ENCODE results near the gene LARGE1. TPM values are rescaled to one million over a fixed set of nuclear protein-coding genes. Genes with fewer than 3 reads are reported as not detected.

LARGE1 gene
- total RNA-seq, 1 experiment from 2014 or later: 1.0 TPM

DNA sequence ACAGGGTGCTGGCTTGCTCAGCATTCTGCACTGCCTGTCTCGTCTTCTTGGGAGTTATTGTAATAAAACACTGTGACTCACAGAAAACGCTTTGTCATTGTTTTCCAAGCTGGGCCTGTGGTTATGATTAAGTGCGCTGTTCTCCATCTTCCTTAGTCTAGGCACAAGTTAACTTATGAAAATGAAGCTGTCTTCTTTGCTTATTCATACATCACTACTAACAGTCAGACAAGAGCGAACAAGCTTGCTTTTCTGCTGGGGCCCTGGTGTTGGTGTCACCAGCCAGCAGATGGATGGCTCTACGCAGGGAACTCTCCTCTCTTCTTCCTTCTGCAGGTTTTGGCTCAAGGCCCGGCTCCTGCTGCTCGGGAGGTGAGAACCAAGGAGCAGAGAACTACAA lies 482.0 kb downstream of the LARGE1 start:
- peak; percentile 89 for DNase-seq (ENCODE audit: low read depth)

DNA sequence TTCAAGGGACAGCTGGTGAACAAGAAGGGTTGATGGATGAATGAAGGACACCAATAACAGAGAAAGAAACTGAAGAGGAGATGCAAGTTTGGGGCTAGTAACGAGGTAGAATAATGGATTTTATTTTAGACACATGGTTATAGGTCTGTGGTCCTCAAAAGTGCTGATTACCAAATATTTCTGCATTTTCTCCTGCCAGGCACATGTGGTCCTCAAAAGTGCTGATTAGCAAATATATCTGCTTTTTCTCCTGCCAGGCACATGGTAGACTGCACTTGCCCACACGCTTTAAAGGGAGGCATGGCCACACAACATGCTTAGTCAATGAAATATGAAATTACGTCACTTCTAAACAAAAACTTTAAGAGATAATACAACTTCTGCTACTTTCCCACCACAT lies 489.0 kb downstream of the LARGE1 start:
- DNase-seq (ENCODE audit: low read depth): no peak

DNA sequence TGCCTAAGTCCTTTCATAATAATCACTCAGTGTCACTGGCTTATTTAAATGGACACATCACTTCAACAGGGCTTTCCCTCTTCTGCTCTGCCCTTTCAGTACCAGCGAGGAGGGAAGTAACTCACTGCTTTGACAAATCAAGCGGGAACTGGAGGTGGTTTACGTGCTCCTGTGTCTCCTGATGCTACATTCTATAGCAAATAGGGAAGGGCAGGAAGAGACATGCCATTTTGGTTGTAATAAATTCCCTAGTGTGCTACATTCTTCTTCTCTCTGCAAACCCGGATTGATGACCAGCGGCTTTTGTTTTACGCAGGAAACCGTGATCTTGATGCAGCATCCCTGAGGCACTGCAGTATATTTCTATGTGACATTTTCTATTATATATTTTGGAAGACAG lies 491.0 kb downstream of the LARGE1 start:
- DNase-seq (ENCODE audit: low read depth): no peak

DNA sequence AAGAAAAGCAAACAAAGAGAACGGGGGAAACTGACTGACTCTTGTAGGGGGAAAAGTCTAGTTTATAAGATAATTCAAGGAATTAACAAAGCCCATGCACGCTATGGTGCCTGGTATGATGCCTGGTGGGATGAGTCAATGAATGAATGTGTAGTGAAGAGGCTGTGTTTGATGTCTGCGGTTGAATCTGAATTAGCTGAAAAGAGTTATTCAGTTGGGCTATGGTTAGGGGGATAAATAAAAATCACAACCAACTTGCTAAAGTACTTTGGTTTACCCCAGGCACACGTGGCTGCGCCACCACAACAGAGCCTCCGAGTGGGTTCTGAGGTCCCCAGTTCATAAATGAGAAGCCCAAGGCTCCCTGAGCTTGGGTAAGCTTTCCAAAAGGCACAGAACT lies 492.8 kb downstream of the LARGE1 start:
- peak; percentile 7 for DNase-seq (ENCODE audit: low read depth)

DNA sequence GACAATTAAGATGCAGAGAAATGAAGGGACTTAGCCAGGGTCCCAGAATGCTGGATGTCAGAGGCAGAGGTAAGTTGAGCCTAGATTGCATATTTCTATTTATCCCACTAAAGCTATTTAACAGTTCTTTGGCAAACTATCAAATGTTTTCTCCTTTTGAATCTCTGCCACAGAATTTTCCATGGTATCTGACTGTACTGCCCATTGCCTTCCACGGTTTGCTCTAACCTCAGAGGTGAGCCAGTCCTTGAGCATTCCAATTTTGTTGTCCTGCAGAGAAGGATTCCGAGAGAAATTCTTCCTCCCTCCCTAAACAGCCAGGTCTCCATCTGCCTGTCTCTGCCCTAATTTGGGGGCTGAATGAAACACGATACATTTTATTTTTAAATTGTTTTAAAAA lies 493.8 kb downstream of the LARGE1 start:
- no peak for DNase-seq (ENCODE audit: low read depth)

DNA sequence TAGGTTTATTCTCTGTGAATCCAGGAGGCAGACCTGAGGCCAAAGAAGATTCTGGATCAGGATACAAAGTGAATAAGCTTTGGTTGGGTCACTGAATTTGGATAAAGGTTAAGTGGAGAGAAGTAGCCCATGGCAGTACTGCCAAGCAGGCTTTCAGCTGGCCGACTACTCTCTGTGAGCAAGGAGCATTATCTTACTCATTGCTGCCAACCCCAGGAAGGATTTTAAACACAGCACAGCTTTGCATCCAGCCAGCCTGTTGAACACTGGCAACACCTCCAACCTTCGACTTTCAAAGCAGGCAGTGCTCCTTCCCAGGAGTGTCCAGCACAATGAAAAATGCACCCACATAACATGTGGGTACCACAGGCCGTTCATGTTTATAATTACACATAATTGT lies 498.4 kb downstream of the LARGE1 start:
- DNase-seq (ENCODE audit: low read depth): no peak

DNA sequence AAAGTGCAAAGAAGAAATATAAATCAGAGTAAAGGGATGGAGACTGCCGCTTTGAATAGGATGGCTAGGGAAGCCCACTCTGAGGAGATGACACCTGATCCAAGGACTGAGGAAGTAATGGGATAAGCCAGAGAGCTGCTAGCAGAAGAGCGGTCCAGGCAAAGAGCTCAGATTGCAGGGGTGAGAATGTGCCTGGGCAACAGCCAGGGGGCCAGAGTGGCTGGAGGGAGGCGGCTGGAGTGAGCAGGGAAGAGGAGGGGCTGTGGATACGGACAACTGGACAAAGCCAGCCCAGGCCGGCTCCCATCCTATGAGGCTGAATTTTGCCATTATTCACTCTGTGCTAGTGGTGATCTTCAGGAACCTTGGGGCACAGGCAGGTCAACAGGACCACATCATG lies 501.8 kb downstream of the LARGE1 start:
- DNase-seq (ENCODE audit: low read depth): no peak

DNA sequence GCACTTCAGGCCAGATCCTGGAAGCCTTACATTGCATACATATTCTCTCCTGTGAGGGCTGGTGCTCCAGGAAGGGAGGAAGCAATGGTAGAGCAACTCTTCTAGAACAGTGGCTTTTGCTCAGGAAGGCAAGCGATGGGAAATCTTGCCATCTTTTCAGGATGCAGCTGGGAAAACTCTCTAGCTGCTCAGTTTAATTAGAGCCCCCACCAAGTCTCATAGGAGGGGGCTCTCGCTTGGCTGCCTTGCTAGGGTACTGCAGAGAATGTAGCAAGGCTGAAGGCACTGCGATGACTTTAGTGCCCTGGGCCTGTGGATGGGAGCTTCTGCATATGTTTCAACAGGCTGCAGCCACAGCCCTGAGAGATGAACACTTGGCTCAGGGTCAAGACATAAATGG lies 504.9 kb downstream of the LARGE1 start:
- DNase-seq (ENCODE audit: low read depth): no peak

DNA sequence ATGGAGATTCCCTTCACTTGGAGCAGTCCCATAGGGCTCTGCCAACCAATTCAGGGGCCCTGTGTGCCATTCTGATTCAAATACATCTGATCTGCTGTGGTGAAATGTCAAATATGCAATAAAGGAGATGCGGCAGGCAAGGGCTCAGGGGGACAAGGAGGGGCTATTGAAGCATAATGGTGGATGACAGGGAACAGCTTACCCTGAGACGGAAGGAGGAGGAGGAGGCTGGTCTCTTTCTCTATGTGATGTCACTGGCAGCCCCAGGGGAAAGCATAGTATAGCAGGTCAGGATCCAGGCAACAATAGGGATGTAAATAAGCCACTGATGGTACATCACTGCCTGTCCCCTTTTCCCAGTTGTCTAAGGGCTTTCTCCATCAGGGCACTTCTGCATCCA lies 511.2 kb downstream of the LARGE1 start:
- no peak for DNase-seq (ENCODE audit: low read depth)

DNA sequence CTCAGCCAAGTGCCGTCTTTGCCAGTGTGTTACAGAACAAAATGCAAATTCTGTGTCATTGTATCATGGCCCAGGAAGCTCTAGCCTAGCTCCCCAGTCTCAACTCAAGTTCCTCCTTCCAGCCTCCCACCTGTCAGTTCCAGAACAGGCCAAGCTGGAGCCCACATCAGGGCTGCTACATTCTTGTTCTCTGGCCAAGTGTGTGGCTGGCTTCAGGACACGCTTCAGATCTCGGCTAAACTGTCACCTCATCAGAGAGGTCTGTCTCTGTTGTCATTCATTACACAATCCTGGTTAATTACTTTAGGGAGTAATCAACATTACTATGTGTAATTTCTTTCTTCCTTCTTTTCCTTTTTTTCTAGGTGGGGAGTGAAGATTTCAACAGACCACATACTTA lies 515.1 kb downstream of the LARGE1 start:
- no peak for DNase-seq (ENCODE audit: low read depth)

DNA sequence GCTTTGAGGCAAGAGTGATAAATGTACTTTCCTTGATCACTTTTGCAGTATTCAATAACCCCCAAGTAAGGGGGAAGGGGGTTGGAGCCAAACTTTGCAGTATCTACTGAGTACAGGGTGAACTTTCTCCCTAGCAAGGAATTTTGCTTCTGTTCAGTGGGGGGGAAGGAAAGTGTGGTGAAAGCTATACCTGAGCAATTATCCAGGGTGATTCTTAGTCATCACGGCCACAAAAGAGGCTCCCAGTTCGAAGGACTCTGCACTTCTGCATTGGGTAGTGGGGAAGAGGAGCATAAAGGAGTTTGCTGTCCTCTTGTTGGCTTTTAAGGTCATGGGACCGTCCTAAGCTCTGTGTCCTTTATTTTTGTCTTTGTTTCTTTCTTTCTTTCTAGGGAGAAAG lies 515.6 kb downstream of the LARGE1 start:
- no peak for DNase-seq (ENCODE audit: low read depth)

DNA sequence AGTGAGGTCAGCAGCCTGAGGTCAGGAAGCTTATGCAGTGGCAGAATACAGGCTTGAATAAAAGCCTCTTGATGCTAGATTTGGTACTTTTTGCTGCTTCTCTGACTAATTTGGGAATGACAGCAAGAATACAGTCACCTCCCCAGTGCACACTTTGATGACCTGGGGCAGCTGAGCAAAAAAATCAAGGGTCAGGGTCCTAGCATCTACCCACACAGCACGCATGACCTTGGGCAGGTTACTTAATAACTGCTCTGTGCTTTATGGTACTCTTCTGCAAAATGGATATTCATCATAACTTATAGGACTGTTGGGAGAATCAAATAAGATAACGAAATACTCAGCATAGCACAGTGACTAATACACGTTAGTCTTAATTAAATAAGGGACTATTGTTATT lies 518.0 kb downstream of the LARGE1 start:
- no peak for DNase-seq (ENCODE audit: low read depth)

DNA sequence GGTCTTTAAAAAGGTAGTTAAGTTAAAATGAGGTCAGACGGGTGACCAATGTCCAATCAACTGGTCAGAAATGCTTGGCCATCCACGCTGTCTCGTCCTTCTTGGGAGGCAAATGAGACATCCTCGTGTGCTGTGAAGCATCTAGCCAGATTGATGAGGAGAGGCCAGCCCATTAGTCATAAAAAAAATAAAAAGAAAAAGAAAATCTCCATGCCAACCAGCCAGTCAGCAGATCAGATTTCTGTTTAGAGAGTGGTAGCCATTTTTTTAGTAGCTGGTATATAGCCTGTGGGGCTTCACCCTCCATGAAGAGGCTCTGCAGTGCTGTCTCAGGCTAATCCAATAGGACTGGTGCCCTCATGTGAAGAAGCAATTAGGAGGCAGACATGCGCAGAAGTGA lies 519.0 kb downstream of the LARGE1 start:
- DNase-seq (ENCODE audit: low read depth): peak; percentile 26

DNA sequence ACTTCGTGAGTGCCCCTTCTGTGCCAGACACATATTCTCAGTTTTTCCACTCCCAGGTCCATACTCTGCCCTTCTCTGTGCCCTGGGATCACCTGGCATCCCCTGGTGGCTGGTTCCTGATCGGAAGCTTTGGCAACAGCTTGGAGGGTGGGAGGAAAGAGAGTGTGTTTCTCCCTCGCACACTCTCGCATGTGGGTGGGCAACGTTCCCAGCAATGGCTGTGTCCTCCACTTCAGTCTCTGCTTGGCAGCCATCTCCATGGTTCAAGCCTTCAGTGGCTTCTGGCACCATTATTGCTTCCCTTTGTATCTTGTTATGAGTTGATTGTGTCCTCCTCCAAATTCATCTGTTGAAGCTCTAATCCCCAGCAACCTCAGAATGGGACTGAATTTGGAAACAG lies 519.4 kb downstream of the LARGE1 start:
- DNase-seq (ENCODE audit: low read depth): no peak

DNA sequence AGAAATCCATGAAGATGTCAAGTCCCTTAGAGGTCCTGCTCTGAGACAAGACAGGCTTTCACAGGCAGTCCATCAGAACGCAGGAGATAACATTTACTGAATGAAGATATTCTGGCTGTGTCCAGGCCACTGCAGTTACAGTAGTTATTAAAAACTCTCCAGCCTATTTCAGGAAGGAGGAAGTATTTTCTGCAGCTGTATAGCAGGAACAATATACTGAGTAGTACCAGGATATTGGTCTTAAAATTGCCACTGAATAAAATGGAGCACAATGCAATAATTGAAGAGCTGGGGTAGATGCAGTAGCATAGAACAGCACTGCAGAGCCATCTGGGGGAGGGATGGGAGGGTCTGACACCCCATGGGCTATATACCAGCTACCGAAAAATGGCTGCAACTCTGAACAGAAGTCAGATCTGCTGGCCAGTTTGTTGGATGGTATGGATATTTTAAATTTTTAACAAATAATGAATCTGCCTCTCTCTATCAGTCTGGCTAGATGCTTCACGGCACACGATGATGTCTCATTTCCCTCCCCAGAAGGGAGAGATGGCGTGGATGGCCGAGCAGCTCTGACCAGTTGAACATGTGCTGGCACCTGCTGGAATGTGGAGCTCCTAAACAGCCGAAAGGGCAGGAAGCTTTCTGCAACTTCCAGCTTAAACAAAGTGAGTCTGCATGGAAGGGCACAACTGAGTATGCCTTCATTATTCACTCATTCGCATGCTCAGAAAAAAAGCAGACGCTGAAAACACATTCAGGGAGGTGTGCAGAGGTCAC lies 520.0 kb downstream of the LARGE1 start:
- DNase-seq (ENCODE audit: low read depth): no peak

DNA sequence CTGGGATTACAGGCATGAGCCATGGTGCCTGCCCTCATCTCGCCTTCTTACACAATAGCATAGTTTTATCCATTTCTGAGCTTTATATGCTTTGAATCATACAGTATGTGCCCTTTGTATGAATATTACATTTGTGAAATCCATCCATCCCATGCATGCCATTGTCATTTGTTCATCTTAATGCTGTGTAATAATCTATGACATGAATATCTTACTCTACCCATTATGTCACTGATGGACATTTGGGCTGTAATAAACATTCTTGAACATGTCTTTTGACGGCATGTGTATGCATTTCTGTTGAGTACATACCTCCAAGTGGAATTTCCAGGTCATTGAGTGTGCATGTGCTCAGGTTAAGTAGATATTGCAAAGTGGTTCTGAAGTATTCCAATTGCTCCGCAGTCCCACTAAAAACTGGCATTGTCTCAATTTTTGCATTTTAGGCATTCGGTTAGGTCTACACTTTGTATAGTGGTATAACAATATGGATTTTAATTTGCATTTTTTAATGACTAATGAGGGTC lies 522.8 kb downstream of the LARGE1 start:
- DNase-seq (ENCODE audit: low read depth): no peak

DNA sequence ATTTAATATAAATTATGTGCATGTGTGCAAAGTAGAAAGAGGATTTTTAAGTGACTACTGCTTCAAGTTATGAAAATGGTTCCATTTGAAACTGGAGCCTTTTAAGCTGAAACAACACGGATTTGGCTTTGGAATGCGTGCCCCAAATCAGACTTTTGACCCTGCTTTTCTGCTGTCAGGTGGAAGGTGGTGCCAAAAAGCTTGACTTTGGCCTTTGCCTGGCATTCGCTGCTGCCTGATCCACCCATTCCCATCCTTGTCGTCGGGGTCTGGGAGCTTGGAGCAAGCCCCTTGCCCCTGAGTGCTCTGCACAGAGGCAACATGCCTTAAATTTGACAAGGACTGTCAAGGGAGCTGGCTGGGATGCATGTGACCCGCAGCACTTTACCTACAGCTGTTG lies 526.8 kb downstream of the LARGE1 start:
- DNase-seq (ENCODE audit: low read depth): no peak

DNA sequence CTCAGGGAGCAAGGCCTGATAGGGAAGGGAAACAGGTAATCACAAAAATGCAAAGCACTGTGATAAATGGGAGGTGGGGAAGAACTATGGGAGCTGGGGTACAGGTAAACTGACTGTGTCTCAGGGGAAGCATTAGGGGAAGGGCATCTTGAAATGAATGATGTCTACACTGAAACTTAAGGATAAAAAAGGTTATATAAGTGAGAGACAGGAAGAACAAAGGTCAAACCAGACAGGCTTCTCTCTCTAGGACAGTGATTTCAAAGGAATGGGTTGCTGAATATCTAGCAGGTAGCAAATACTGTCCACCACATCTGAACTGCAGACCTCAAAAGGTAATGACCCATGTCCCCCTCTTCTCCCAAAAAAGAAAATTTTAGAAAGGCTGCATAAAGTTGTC lies 529.0 kb downstream of the LARGE1 start:
- DNase-seq (ENCODE audit: low read depth): no peak

DNA sequence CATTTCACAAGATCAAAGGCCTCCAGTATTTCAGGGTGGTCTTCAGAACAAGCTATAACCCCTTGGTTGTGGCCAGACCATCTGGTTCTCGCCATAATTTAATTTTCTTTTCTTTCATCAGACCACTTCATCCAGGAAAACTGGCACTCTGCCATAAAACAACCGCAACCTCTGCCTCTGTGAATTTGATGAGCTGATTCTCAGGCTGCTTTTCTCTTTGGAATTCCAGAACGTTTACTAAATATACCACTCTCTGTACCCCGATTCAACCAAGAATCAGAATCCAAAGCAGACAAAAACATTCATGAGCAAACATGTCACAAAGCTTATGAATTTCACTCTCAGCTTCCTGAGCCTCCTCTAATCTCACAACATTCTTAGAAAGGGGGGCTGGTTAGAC lies 530.3 kb downstream of the LARGE1 start:
- DNase-seq (ENCODE audit: low read depth): no peak

DNA sequence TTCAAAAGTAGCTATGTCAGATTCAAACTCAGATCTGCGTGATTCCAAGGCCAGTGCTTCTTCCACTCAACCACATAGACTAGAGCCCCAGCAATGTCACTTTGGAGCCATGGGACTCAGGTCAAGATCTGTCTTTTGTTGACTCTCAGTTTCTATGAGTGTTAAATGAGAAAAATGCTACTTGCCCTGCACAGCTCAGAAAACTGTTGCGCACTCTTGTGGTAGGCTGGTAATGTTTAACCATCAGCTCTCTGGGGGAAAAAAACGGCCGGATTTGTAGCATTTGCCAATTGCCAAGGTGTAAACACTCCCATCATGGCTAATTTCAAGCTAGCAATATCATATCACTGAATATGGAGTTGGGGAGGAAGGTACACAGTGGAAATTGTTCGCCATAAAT lies 534.0 kb downstream of the LARGE1 start:
- DNase-seq (ENCODE audit: low read depth): no peak

DNA sequence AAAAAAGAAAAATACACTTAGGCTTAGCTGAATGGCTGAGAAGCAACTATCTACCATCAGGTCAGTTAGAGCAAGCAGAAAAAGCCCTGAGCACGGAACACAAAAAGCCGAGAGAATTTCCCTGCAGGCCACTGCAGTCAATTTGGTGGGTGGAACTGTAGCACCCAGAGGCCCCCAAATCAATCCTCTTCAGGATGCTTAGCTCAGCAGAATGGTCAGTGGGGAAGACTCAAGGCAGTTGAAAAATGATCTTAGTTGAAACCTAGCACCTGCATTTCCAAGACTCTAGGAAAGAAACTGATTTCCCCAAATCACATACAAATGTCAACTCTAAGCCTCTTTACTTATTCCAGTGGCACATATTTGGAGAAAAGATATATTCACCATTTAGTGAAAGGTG lies 534.7 kb downstream of the LARGE1 start:
- no peak for DNase-seq (ENCODE audit: low read depth)

DNA sequence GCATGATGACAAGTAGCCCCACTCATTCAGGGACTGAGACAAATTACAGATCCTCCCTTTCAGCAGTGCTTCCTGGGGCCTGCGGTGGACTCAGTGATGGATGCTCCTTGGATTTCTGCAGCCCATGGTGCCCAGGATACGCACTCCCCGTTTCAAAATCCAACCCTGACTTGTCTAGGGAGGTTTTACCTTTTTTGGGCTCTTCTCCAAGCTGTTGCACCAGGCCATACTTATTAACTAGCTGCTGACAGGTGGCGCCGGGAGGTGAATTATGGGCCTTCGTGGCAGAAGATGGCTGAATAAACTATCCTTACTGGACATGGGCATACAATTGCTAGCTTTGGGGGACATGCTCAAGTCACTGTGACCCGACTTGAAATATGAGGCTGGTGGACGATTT lies 537.8 kb downstream of the LARGE1 start:
- DNase-seq (ENCODE audit: low read depth): no peak

DNA sequence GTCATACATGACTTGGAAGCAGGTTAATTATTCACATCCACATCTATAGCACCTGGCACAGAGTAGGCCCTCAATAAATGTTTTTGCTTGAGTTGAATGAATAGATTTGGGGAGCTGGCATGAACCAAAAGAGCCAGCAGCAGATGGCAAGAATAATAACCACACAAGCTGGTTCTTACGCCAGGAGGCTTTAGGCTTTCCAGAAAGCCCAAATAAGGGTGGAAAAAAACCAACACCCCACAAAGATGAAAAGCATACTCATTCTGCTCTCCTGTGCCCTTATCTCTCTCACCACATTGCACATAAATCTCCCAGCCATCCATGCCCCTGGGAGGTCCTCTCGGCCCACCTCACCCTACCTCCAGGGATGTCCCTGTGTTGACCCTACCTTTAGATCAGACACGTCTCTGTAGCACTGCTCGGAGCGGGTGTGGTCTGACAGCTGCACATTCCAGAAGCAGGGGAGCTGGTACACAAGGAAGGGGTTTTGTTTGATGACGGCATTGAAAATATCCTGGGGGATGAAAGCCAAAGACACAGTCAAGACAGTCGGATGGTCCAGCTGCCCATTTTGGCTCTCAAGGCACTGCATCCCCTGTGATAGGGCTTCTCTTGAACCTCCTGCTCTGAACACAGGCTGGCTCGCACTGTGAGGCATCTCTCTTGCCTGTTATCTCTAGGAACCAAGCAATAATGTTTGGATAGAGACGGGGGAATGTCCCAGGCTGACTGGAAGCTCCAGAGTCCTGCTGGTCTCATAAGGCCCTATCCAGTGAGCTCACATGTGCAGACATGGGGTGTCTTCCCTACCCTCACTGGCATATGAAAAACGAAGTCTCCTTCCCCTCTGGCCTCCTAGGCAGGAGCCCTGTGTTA lies 538.5 kb downstream of the LARGE1 start:
- no peak for DNase-seq (ENCODE audit: low read depth)
